GM12875 (cell line): ENCODE results near the gene CCNF.
A peak's percentile ranks its signal among the peaks of the same experiment; 100 is the strongest.

Experiments
- H3K4me3 ChIP-seq: one replicate; pipeline ENCODE4 v1.5.1; 2011; ENCODE audit warnings: low read depth, low read length, control low read depth
- CTCF ChIP-seq: IDR thresholded peaks from 2 replicates; pipeline ENCODE4 v1.5.1; 2011; ENCODE audit warnings: low read depth, mild to moderate bottlenecking, control low read depth, inconsistent platforms, low read length, moderate library complexity, borderline replicate concordance; ENCODE audit not compliant: insufficient read depth

Gene CCNF

GRCh38 chr16:2465653-2466415 lies 36.6 kb downstream of the CCNF start:
- no peak overlapping the region for H3K4me3 ChIP-seq
- TF ChIP-seq CTCF = peak; percentile 38; the same call in 1 of the 2 replicates

DNA sequence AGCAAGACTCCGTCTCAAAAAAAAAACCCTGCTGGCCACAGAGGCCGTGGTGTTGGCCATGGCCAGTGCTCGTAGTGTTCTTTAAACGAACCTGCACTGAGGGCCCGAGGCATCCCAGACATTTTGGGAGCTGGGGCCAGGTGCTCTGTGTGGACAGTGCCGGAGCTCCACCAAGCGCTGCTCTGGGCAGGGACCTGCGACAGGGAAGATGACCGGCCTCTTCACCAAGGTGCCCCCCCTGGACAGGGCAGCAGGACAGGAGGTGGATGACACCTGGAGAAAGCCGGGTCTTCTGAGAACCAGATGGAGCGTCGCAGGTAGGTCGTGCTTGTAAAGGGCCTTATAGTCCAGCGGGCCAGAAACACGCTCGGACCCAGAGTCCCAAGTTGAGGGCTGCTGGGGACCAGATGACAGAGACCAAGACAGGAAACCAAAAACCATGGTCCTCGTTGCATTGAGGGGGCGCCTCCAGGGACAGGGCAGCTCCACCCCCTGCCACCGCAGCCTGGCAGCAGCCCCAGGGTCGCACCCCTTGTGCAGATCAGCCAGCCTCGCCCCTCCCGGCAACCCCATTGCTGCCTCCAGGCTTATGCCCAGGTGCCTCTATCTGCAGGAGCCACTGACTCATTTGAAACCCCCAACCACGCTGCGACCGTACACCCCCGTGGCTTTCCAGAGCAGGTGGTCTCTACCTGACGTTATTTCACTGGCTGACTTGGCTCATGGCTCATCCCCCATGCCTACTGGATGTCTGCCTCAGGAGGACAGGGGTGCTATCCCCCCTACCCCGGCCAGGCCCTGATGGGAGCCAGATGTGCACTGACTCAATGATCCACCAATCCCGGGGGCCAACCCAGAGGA lies 37.6 kb downstream of the CCNF start:
- TF ChIP-seq CTCF = no peak
- H3K4me3 ChIP-seq = no peak overlapping the region

GRCh38 chr16:2467528-2468232 lies 38.4 kb downstream of the CCNF start:
- peak overlapping the region; percentile 53 for H3K4me3 ChIP-seq
- TF ChIP-seq CTCF = peak; percentile 27; the same call in 1 of the 2 replicates

- no peak for TF ChIP-seq CTCF
- H3K4me3 ChIP-seq = peak overlapping the region; percentile 53
These were observed 39.0 kb downstream of the CCNF start for GRCh38 chr16:2468233-2468724.

DNA sequence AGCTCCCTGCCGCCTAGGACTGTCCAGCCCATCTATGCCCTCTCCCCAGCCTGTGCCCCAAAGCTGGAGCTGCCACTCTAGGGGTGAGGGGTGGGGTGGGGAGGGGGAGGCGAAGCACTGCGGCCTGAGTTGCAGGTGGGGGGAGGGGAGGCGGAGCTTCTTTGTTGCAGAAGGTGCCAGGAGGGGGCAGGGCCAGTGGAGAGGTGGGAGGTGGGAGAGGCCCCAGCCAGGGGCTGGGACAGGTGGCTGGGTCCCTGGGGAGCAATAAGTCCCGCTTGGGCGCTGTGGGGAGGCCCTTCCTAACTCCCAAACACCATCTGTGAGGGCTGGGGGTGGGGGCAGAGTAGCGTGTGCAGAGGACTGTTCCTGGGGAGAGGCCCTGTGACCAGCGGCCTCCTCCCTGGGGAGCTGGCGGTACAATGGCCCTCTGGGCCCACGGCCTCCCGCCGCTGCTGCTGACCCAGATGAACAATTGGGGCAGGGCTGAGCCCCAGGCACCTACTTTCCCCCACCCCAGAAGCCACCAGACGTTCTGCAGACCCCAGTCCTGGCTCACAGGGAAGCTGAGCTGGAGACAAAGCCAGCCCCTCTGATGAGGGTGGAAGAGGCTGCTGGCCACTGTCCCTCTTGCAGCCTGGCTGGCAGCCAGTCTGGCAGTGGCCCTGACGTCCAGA lies 39.6 kb downstream of the CCNF start:
- no peak for TF ChIP-seq CTCF

DNA sequence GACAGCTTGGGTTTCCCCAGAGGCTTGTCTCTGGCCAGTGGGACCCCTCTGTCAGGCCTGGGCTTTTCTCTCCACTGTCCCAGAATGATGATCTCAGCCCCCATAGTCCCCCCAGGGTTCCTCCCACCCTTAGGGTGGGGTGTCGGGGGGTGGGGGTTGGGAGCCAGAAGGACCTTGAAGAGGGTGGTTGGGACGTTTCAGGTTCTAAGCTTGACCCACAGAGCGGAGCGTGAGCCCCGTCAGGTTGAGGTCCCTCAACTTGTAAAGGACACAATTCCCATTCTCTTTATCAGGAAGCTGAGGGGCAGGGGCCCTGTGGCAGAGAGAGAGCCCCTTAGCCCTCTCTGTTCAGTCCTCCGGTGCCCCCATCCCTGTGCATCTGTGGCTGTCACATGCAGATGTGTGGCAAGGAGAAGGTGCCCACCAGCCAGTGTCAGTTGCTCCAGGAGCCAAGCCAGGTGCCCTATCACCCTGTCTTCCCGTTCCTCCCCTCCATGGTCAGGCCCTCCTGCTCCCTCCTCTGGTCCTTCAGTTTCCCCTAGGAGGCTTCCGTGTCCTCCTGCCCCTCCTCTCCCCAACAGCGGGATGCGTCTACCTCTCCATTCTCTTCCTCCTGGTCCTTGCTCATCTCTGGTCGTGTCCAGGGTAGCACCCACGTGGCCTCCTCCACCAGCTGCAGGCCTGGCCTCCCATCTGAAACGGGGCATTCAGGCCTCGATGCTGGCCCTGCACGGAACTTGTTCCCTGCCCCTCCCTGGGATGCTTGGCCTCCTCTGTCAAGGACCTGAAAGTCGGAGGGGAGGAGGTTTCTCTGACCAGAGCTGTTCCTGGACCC lies 40.4 kb downstream of the CCNF start:
- no peak for TF ChIP-seq CTCF
- no peak overlapping the region for H3K4me3 ChIP-seq

More for the DNA sequence above, 39.6 kb downstream of the CCNF start:
- H3K4me3 ChIP-seq = peak overlapping the region; percentile 10
